AG09319 (cell line): Measurements from ENCODE around the gene STRN.
"Not testable (repeated sequence)": the region's sequence is repeated elsewhere in the genome, so short reads cannot be mapped to it uniquely, and the experiment has no call there.

Source experiments
- DNase-seq: peaks from one replicate; pipeline ENCODE4 v3.0.0-alpha.2; 2010; ENCODE audit warnings: low read depth; ENCODE audit errors: extremely low read depth
- CTCF ChIP-seq: IDR thresholded peaks from 2 replicates; pipeline ENCODE4 v1.5.1; 2011; ENCODE audit warnings: low read depth, mild to moderate bottlenecking, inconsistent platforms, low read length, moderate library complexity

The STRN gene

GRCh38 chr2:36941867-36942266, 24.5 kb downstream of the STRN start:
- TF ChIP-seq CTCF: no peak
- DNase-seq: no peak

GRCh38 chr2:36936526-36936925, 29.8 kb downstream of the STRN start:
- not testable (repeated sequence) for DNase-seq

GRCh38 chr2:36931688-36932087, 34.6 kb downstream of the STRN start:
- DNase-seq: not testable (repeated sequence)

GRCh38 chr2:36930787-36931410, 35.4 kb downstream of the STRN start:
- peak; percentile 11 for DNase-seq

GRCh38 chr2:36926175-36927132, 39.9 kb downstream of the STRN start:
- DNase-seq: not testable (repeated sequence)

- not testable (repeated sequence) for DNase-seq
Measured at GRCh38 chr2:36922629-36923028, 43.7 kb downstream of the STRN start.

- TF ChIP-seq CTCF: no peak
- DNase-seq: no peak
Measured at GRCh38 chr2:36921984-36922383, 44.4 kb downstream of the STRN start.

GRCh38 chr2:36919041-36919837, 47.1 kb downstream of the STRN start:
- no peak for DNase-seq
- TF ChIP-seq CTCF: no peak

GRCh38 chr2:36918307-36918706, 48.0 kb downstream of the STRN start:
- no peak for DNase-seq
- peak; percentile 38 for TF ChIP-seq CTCF

- TF ChIP-seq CTCF: no peak
- no peak for DNase-seq
Measured at GRCh38 chr2:36915627-36916026, 50.7 kb downstream of the STRN start.
